NOMO-1 treated with DMSO at 0.1 percent for 48 hours (cell line): Measurements from ENCODE around the gene P2RY13.

ENCODE experiments used
- DNase-seq: peaks from one replicate; lab custom pipeline; 2025; ENCODE audit not compliant: unreplicated experiment; lab: John Stamatoyannopoulos, UW

The P2RY13 gene

GRCh38 chr3:151329363-151329762 lies at the start of gene P2RY13:
Gene P2RY13, minus strand, starts transcription at chr3:151329549. Its CDS starts 21 bp downstream, at chr3:151329528.
- DNase-seq, result peak; percentile 75

- DNase-seq, result no peak
Measured at GRCh38 chr3:151377768-151378385, 48.5 kb upstream of the P2RY13 start.

- no peak for DNase-seq
Measured at GRCh38 chr3:151372063-151372820, 42.9 kb upstream of the P2RY13 start.

GRCh38 chr3:151371526-151371925 lies 42.2 kb upstream of the P2RY13 start:
- no peak for DNase-seq

GRCh38 chr3:151367448-151367847 lies 38.1 kb upstream of the P2RY13 start:
- DNase-seq, result no peak

GRCh38 chr3:151366993-151367392 lies 37.6 kb upstream of the P2RY13 start:
- no peak for DNase-seq

GRCh38 chr3:151362751-151363174 lies 33.4 kb upstream of the P2RY13 start:
- DNase-seq, result peak; percentile 83

- no peak for DNase-seq
Measured at GRCh38 chr3:151357463-151357850, 28.1 kb upstream of the P2RY13 start.

- peak; percentile 56 for DNase-seq
Measured at GRCh38 chr3:151356794-151357462, 27.6 kb upstream of the P2RY13 start.

- peak; percentile 47 for DNase-seq
Measured at GRCh38 chr3:151351648-151352047, 22.3 kb upstream of the P2RY13 start.

GRCh38 chr3:151351219-151351618 lies 21.9 kb upstream of the P2RY13 start:
- peak; percentile 77 for DNase-seq

GRCh38 chr3:151350656-151351055 lies 21.3 kb upstream of the P2RY13 start:
- DNase-seq, result peak; percentile 52

GRCh38 chr3:151347432-151347831 lies 18.1 kb upstream of the P2RY13 start:
- peak; percentile 100 for DNase-seq

GRCh38 chr3:151346292-151346691 lies 16.9 kb upstream of the P2RY13 start:
- peak; percentile 99 for DNase-seq

GRCh38 chr3:151345859-151346258 lies 16.5 kb upstream of the P2RY13 start:
- no peak for DNase-seq

GRCh38 chr3:151331696-151332095 lies 2.3 kb upstream of the P2RY13 start:
- DNase-seq, result no peak

GRCh38 chr3:151330899-151331298 lies 1.6 kb upstream of the P2RY13 start:
- DNase-seq, result peak; percentile 70

GRCh38 chr3:151330379-151330778 lies 1.0 kb upstream of the P2RY13 start:
- DNase-seq, result peak; percentile 71

- peak; percentile 89 for DNase-seq
Measured at GRCh38 chr3:151328298-151328995, 902 bp downstream of the P2RY13 start.

- DNase-seq, result peak; percentile 50
Measured at GRCh38 chr3:151327571-151328198, 1.7 kb downstream of the P2RY13 start.

- peak; percentile 17 for DNase-seq
Measured at GRCh38 chr3:151322511-151322910, 6.8 kb downstream of the P2RY13 start.
